ENCODE data around the gene STYK1.
"Not testable (repeated sequence)": the region's sequence is repeated elsewhere in the genome, so short reads cannot be mapped to it uniquely, and the experiment has no call there.

Gene STYK1

GRCh38 chr12:10688042-10688441, 14.2 kb upstream of the STYK1 start:
- no peak for DNase-seq

- no peak for DNase-seq
Measured at GRCh38 chr12:10672231-10672868, 1.5 kb downstream of the STYK1 start.

DNA sequence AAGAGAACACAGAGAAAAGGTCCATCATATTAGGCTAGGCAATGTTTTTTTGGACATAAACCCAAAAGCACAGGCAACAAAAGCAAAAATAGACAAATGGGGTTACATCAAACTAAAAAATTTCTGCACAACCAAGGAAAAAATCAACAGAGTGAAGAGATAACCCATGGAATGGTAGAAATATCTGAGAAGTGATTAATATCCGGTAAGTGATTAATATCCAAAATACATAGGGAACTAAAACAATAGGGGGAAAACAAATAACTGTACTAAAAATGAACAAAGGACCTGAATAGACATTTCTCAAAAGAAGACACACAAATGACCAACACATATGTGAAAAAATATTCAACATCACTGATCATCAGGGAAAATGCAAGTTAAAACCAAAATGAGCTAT, 4.3 kb downstream of the STYK1 start:
- DNase-seq = no peak

- DNase-seq = no peak
Measured at GRCh38 chr12:10668526-10668925, 5.3 kb downstream of the STYK1 start.

DNA sequence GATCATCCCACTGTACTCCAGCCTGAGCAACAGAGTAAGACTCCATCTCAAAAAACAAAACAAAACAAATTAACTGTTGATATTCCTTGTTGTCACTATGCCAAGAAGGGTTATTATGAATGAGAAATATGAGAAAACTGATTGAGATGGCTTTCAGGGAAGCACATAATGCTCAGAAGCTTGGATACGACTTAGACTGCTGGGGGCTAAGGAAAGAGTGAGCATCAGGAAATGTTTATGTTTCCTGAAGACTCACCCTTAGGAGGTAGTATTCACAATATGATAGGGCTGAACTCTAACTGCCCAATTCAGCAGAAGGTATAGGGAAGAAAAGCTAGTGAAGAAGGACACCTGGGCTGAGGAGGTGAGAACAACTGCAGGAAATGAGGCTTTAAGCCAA, 6.3 kb downstream of the STYK1 start:
- no peak for DNase-seq

DNA sequence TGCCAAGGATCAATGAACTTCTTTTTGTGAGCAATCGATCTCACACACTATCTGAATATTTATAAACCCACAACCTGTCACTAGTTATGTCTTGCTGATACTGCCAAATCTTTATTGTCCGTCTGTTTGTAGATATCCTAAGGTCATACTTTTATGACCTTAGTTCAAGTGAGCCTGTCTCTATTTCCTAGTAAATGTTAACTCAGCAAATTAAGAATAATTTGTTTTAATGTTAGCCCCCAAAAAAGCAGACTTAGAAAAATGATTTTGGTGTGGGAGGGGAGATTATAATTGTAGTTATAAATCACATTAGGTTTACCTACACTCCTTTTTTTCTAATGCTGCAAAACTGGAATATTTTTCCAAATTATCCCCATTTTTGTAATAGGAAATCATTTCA, 9.4 kb downstream of the STYK1 start:
- DNase-seq = no peak

- no peak for DNase-seq
Measured at GRCh38 chr12:10663869-10664268, 10.0 kb downstream of the STYK1 start.

GRCh38 chr12:10661338-10661737, 12.5 kb downstream of the STYK1 start:
- DNase-seq = no peak

- no peak for DNase-seq
Measured at GRCh38 chr12:10654003-10654402, 19.8 kb downstream of the STYK1 start.

DNA sequence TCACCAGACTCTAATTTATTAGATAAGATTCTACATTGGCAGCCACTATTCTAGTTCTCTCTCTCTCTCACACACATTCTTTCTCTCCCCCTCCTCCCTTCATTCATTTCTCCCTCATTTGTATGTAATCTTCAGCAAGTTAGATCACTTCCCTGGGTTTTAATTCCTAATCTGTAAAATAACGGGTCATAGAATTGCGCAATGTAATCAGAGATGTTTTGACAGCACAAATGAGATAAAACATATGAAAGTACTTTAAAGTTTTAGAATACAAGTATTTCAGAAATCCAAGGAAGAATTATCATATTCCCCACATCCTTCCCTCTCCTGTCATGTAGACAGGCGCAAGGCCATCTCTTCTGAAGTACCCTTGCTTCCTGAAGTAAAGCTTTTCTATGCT, 21.7 kb downstream of the STYK1 start:
- no peak for DNase-seq

GRCh38 chr12:10646576-10646975, 27.3 kb downstream of the STYK1 start:
- not testable (repeated sequence) for DNase-seq

- DNase-seq = no peak
Measured at GRCh38 chr12:10645910-10646309, 27.9 kb downstream of the STYK1 start.

DNA sequence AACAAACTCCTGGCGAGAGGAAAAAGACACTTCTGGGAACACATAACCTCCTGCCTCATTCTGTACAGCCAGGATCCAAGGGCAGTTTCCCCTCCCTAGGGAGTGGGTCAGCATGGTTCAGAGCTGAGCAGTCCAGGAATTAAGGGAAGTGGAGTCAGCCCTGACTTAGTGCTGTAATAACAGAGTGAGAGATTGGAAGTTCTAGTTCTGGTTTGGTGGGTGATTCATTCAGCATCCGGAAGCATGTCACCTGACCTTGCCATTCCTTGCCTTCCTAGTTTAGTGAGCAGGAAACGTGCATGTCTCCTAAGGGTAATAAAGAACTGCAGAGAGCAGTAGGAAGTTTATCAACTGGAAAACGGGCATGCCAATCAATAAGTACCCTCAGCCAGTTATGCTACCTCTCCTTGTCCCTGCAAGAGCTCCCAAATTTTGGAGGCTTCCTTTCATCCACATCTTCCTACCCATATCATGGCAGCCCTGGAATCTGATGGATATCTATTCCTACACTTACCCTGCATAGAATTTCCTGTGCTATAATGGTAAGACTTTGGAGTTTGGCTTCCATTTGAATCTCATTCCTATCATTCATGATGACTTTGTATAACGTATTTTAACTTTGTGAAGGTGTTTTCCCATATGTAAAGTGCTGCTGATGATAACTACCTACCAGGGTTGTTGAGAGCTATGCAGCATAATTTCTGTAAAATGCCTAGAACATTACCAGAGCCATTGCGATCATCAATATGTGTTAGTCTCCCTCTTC, 31.9 kb downstream of the STYK1 start:
- DNase-seq = no peak

DNA sequence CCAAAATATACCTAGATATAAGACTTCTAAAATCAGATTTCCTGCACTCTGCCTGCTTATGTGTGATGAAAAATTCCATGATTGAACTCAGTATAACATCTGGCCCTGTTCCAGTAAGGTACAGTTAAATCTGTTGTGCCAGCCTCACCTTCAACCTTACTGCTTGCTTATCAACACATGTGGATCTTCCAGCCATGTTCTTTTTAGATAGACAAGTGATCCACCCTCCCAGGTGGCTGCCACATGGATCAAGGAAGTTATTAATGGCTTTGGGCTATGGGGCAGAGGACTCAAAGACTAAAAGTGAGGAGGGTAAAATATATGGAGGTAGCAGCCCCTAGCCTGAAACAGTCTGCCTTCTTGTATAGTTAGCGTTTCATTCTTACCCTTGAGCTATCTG, 35.1 kb downstream of the STYK1 start:
- DNase-seq = no peak

DNA sequence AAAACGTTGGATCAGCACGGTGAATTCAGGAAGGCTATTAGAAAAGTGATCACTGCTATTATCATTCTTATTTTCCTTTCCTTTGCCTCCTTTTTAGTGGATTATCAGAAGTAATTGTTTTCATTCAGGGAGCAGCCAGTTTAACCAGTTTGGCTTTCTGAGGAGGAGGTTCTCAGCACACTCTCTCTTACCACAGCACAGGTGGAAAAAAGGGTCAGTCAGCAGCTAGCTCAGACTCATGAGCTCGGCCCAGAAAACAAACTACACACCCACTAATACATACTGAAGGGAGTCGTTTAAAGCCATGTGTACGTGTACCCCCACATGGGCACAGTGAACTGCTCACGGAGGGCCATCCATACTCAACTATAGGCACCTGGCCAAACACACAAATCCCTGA, 37.2 kb downstream of the STYK1 start:
- DNase-seq = no peak

GRCh38 chr12:10636124-10636523, 37.7 kb downstream of the STYK1 start:
- DNase-seq = no peak

DNA sequence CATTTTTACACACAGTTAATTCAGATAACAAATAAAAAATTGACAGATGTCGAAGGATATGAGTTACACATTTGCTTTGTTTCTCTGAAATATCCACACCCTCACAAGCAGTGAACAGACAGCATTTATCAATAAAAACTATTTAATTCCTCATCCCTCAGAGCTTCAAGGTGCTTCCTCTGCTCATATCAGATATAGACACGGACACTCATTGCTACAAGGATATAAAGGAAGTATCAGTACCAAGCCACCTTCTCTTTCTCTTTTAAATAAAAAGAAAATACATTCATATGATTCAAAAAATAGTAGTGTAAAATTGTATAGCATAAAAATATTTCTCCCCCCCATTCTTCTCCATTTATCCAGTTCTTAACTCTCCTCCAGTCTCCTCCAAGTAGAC, 38.5 kb downstream of the STYK1 start:
- DNase-seq = no peak

- no peak for DNase-seq
Measured at GRCh38 chr12:10634427-10634826, 39.4 kb downstream of the STYK1 start.

- DNase-seq = no peak
Measured at GRCh38 chr12:10633541-10633940, 40.3 kb downstream of the STYK1 start.

- DNase-seq = no peak
Measured at GRCh38 chr12:10632226-10632625, 41.6 kb downstream of the STYK1 start.

DNA sequence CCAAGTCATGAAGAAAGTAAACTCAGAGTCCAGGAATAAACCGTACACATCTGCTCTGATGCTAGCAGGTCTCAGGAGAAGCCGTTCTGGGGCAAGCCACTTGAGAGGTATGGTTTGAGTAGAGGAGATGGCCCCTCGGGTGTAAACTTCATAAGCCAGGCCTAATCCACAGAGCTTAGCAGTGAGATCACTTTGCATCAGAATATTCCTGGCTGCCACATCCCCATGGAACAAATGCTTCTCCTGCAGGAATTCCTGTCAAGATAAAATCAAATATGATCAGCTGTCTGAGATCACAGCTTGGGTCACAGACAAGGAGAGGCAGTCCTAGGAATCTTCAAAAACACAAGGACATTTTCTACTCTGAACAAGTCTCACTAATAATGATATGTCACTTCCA, 49.2 kb downstream of the STYK1 start:
- DNase-seq = no peak

- DNase-seq = no peak
Measured at GRCh38 chr12:10623131-10623530, 50.7 kb downstream of the STYK1 start.

DNA sequence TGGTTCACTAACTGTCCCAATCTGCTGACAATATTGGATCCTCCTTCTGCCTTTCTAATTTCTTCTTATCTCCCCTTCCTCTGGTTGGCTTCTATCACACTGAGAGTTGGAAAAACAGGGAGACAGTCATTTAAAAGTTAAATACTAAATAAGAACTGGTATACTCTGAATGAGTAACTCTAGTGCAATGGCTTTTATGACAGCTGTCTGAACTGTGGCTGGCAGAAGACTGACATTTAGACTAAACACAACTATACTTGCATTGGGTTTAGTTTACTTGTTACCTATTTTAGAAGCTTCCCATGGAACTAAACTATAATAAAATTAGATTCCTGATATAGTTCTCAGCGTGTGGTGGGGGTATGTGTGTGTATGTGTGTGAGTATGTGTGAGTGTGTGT, 52.6 kb downstream of the STYK1 start:
- no peak for DNase-seq

DNA sequence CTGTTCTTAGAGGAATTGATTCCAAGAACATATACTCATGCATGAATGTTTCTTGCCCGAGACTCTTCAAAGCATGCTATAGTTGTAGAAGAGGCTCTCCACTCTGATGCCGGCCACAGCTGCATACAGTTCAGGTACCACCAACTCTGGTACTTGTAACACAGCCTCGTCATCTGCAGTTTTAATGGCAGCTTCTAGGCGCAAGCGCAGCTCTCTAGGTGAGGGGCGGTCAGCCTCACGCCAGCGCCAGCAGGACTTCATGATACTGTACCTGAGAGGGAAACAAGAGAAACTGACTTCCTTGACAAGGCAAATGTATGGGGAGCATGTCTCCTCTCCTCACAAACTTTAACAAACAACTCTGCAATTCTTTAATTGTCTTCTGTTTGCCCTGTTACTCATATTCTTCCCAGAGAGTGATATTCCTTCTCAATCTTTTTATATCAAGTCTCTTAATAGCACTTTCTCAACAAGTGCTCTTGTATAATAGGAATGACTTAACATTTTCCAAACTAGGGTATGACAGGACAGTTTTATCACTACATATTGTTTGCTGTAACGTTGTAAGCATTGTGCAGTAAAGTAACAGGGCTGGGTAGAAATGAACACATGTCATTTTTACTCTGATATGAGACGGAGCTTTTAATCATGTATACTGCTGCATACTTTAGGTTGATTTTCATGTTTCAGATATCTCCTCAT, 53.6 kb downstream of the STYK1 start:
- no peak for DNase-seq
